WERI-Rb-1 (cell line): ENCODE results near the gene VWCE.

Experiments
- DNase-seq: peaks from one replicate; pipeline ENCODE4 v3.0.0-alpha.2; 2020
- H3K27ac ChIP-seq: fragments of 250-450 bp; sonication (Bioruptor Pico); 2 replicates; pipeline ENCODE4 v1.5.1; 2020; ENCODE audit warnings: mild to moderate bottlenecking, moderate library complexity
- H3K27me3 ChIP-seq: fragments of 250-450 bp; sonication (Bioruptor Pico); 2 replicates; pipeline ENCODE4 v1.5.1; 2021; ENCODE audit warnings: mild to moderate bottlenecking, low read depth, moderate library complexity; ENCODE audit not compliant: insufficient read depth, severe bottlenecking
- H3K36me3 ChIP-seq: fragments of 250-450 bp; sonication (Bioruptor Pico); 2 replicates; pipeline ENCODE4 v1.5.1; 2020; ENCODE audit warnings: mild to moderate bottlenecking, moderate library complexity
- H3K4me3 ChIP-seq: 2 replicates; pipeline ENCODE4 v1.5.1; 2011; ENCODE audit warnings: low read depth, mild to moderate bottlenecking, control low read depth, low read length
- H3K9me3 ChIP-seq: fragments of 250-450 bp; sonication (Bioruptor Pico); 2 replicates; pipeline ENCODE4 v1.5.1; 2021; ENCODE audit warnings: mild to moderate bottlenecking, moderate library complexity; ENCODE audit not compliant: severe bottlenecking
- CTCF ChIP-seq: IDR thresholded peaks from 2 replicates; pipeline ENCODE4 v1.5.1; 2011; ENCODE audit warnings: low read depth, mild to moderate bottlenecking, control low read depth, inconsistent platforms, low read length

VWCE gene

GRCh38 chr11:61268588-61269250 is 26.4 kb downstream of the VWCE start:
- TF ChIP-seq CTCF = no peak
- no peak for DNase-seq
- no peak overlapping the region for H3K27ac ChIP-seq
- peaks cover 10% of the 10 kb centered on the region for H3K36me3 ChIP-seq
- H3K27me3 ChIP-seq = no peaks in the 10 kb centered on the region
- no peak overlapping the region for H3K4me3 ChIP-seq
- H3K9me3 ChIP-seq = no peaks in the 10 kb centered on the region

GRCh38 chr11:61267437-61267841 is 27.7 kb downstream of the VWCE start:
- peaks cover 10% of the 10 kb centered on the region for H3K36me3 ChIP-seq
- no peak overlapping the region for H3K27ac ChIP-seq
- DNase-seq = no peak
- H3K9me3 ChIP-seq = no peaks in the 10 kb centered on the region
- TF ChIP-seq CTCF = no peak
- no peaks in the 10 kb centered on the region for H3K27me3 ChIP-seq
- H3K4me3 ChIP-seq = no peak overlapping the region

- no peak for TF ChIP-seq CTCF
- Histone ChIP-seq H3K9me3 (no peaks in the 10 kb centered on the region), H3K36me3 (peaks cover 9% of the 10 kb centered on the region), H3K27ac (no peak overlapping the region), H3K27me3 (no peaks in the 10 kb centered on the region), H3K4me3 (no peak overlapping the region)
- no peak for DNase-seq
These were observed 28.5 kb downstream of the VWCE start for GRCh38 chr11:61266602-61267001.

- Histone ChIP-seq H3K4me3 (no peak overlapping the region), H3K27ac (no peak overlapping the region), H3K27me3 (no peaks in the 10 kb centered on the region), H3K9me3 (no peaks in the 10 kb centered on the region), H3K36me3 (peaks cover 4% of the 10 kb centered on the region; the same call in 1 of the 2 replicates)
- no peak for TF ChIP-seq CTCF
- DNase-seq = no peak
These were observed 29.8 kb downstream of the VWCE start for GRCh38 chr11:61265357-61265756.

- Histone ChIP-seq H3K27me3 (no peaks in the 10 kb centered on the region), H3K27ac (no peak overlapping the region), H3K4me3 (no peak overlapping the region), H3K36me3 (peaks cover 5% of the 10 kb centered on the region; the same call in 1 of the 2 replicates), H3K9me3 (no peaks in the 10 kb centered on the region)
- no peak for DNase-seq
- TF ChIP-seq CTCF = no peak
These were observed 30.3 kb downstream of the VWCE start for GRCh38 chr11:61264795-61265194.

GRCh38 chr11:61264371-61264770 is 30.7 kb downstream of the VWCE start:
- Histone ChIP-seq H3K27ac (no peak overlapping the region), H3K36me3 (peaks cover 9% of the 10 kb centered on the region; the same call in 1 of the 2 replicates), H3K4me3 (no peak overlapping the region), H3K27me3 (no peaks in the 10 kb centered on the region), H3K9me3 (no peaks in the 10 kb centered on the region)
- DNase-seq = no peak
- TF ChIP-seq CTCF = no peak
